ENCODE data around the gene ATP8A2. TPM values are rescaled to one million over a fixed set of nuclear protein-coding genes. Genes with fewer than 3 reads are reported as not detected.

The ATP8A2 gene
- polyA plus RNA-seq, 1 donor from 2014 or later = 11.9 TPM

DNA sequence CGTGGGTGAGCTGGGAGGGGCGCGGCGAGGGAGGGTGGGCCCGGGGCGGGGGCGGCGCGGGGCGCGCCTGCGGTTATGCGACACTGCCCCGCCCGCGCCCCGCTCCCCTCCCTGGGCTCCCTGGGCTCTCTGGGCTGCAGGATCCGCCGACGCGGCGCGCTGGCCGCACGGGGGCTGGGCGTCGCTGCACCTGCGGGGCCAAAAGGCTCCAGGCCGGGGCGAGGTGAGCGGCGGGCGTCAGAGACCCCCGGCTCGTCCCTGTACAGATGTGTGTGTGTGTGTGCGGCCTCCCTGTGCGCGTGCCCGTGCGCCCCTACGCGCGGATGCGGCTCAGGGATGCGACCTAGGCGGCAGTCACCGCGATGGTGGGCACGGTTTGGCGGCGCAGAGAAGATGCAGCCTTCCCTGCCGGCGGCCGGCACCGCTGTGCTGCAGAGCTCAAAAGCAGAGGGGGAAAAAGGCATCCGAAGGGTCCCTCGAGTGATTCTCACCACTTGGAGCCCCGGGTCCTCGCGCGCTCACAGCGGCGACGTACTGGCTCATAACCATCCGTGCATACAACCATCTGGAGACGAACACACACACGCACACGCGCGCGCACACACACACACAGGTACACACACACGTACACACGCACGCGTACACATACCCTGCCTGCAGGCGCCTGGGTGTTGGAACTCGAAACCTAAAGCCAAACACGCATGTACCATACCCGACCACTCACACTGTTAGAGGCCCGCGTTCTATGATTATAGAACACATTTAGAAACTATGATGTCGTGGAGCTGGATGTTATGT, 709 bp downstream of the ATP8A2 start:
- H2AFZ ChIP-seq (ENCODE audit: low read depth, low read length) = peak overlapping the region; percentile 73

DNA sequence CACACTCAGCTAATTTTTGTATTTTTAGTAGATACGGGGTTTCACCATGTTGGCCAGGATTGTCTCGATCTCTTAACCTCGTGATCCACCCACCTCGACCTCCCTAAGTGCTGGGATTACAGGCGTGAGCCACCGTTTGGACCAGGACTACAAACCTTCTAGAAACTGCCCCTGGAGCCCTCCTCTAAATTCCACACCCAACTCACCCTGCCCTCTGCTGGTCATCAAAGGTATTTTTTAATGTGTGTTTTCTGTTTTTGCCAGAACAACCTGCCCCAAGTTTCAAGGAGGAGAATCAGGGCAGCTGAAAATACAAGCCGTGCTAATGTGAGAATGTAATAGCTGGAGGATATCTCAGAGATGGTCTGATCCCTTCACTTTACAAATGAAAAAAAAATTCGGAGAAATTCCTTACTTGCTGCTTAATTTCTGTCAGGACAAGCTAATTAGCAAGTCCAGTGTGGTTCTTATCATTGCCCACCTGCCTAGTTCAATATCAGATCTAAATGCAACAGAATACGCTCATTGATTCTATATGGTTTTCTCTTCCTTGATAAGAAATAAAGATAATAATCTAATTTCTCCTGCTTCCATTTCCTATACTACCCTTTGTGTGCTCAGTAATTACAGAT, 4.1 kb downstream of the ATP8A2 start:
- H3K79me2 ChIP-seq (replicated peaks; ENCODE audit: insufficient read depth, low read length) = no peaks in the 10 kb centered on the region
- H3K4me3 ChIP-seq (ENCODE audit: low read length) = no peak overlapping the region
- H3F3A ChIP-seq (ENCODE audit: insufficient read depth, low read length, poor library complexity, severe bottlenecking) = no peaks in the 10 kb centered on the region
- no peaks in the 10 kb centered on the region for H4K20me1 ChIP-seq (ENCODE audit: insufficient read depth)
- no peak overlapping the region for H3K9ac ChIP-seq (ENCODE audit: low read length)
- H3K27ac ChIP-seq (ENCODE audit: low read length) = no peak overlapping the region
- no peaks in the 10 kb centered on the region for H3K36me3 ChIP-seq (ENCODE audit: insufficient read depth, low read length)
- H3K4me2 ChIP-seq (ENCODE audit: low read length) = no peak overlapping the region
- H3K9me2 ChIP-seq (ENCODE audit: insufficient read depth, low read length) = no peaks in the 10 kb centered on the region
- H3K27me3 ChIP-seq (ENCODE audit: insufficient read depth, low read depth, low read length) = peaks cover 9% of the 10 kb centered on the region
- H3K9me3 ChIP-seq (ENCODE audit: low read length) = no peaks in the 10 kb centered on the region
- TF ChIP-seq, protein P1, sequence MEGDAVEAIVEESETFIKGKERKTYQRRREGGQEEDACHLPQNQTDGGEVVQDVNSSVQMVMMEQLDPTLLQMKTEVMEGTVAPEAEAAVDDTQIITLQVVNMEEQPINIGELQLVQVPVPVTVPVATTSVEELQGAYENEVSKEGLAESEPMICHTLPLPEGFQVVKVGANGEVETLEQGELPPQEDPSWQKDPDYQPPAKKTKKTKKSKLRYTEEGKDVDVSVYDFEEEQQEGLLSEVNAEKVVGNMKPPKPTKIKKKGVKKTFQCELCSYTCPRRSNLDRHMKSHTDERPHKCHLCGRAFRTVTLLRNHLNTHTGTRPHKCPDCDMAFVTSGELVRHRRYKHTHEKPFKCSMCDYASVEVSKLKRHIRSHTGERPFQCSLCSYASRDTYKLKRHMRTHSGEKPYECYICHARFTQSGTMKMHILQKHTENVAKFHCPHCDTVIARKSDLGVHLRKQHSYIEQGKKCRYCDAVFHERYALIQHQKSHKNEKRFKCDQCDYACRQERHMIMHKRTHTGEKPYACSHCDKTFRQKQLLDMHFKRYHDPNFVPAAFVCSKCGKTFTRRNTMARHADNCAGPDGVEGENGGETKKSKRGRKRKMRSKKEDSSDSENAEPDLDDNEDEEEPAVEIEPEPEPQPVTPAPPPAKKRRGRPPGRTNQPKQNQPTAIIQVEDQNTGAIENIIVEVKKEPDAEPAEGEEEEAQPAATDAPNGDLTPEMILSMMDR (IDR thresholded peaks at IDR 0.05; ENCODE audit: poor library complexity, severe bottlenecking) = peak; percentile 58
- TF ChIP-seq RAD21 (conservative IDR thresholded peaks at IDR 0.05) (no peak), SMC3 (conservative IDR thresholded peaks at IDR 0.05; ENCODE audit: poor library complexity) (peak; percentile 41)
- H2AFZ ChIP-seq (ENCODE audit: low read depth, low read length) = no peak overlapping the region

More for the DNA sequence above, 709 bp downstream of the ATP8A2 start:
- no peaks in the 10 kb centered on the region for H3K36me3 ChIP-seq (ENCODE audit: insufficient read depth, low read length)
- peak overlapping the region; percentile 81 for H3K4me3 ChIP-seq (ENCODE audit: low read length)
- H3K9me2 ChIP-seq (ENCODE audit: insufficient read depth, low read length) = no peaks in the 10 kb centered on the region
- H3K9me3 ChIP-seq (ENCODE audit: low read length) = no peaks in the 10 kb centered on the region
- H3K4me2 ChIP-seq (ENCODE audit: low read length) = peak overlapping the region; percentile 22
- no peaks in the 10 kb centered on the region for H4K20me1 ChIP-seq (ENCODE audit: insufficient read depth)
- H3K9ac ChIP-seq (ENCODE audit: low read length) = peak overlapping the region; percentile 80
- H3F3A ChIP-seq (ENCODE audit: insufficient read depth, low read length, poor library complexity, severe bottlenecking) = no peaks in the 10 kb centered on the region
- peak overlapping the region; percentile 63 for H3K27ac ChIP-seq (ENCODE audit: low read length)
- peaks cover 11% of the 10 kb centered on the region for H3K27me3 ChIP-seq (ENCODE audit: insufficient read depth, low read depth, low read length)
- TF ChIP-seq EP300 (conservative IDR thresholded peaks at IDR 0.05; ENCODE audit: poor library complexity, severe bottlenecking) (no peak), SMC3 (conservative IDR thresholded peaks at IDR 0.05; ENCODE audit: poor library complexity) (peak; percentile 21), POLR2AphosphoS5 (IDR thresholded peaks at IDR 0.05) (peak; percentile 69), TAF1 (IDR thresholded peaks at IDR 0.05; ENCODE audit: low read depth) (peak; percentile 66), EZH2 (IDR thresholded peaks at IDR 0.05; ENCODE audit: borderline replicate concordance, insufficient read depth, low read length, poor library complexity, severe bottlenecking) (no peak), MXI1 (conservative IDR thresholded peaks at IDR 0.05; ENCODE audit: poor library complexity, severe bottlenecking) (peak; percentile 45), RAD21 (conservative IDR thresholded peaks at IDR 0.05) (peak; percentile 29)
- TF ChIP-seq, protein P1 (IDR thresholded peaks at IDR 0.05; ENCODE audit: poor library complexity, severe bottlenecking) = peak; percentile 36
- TF ChIP-seq, protein P2, sequence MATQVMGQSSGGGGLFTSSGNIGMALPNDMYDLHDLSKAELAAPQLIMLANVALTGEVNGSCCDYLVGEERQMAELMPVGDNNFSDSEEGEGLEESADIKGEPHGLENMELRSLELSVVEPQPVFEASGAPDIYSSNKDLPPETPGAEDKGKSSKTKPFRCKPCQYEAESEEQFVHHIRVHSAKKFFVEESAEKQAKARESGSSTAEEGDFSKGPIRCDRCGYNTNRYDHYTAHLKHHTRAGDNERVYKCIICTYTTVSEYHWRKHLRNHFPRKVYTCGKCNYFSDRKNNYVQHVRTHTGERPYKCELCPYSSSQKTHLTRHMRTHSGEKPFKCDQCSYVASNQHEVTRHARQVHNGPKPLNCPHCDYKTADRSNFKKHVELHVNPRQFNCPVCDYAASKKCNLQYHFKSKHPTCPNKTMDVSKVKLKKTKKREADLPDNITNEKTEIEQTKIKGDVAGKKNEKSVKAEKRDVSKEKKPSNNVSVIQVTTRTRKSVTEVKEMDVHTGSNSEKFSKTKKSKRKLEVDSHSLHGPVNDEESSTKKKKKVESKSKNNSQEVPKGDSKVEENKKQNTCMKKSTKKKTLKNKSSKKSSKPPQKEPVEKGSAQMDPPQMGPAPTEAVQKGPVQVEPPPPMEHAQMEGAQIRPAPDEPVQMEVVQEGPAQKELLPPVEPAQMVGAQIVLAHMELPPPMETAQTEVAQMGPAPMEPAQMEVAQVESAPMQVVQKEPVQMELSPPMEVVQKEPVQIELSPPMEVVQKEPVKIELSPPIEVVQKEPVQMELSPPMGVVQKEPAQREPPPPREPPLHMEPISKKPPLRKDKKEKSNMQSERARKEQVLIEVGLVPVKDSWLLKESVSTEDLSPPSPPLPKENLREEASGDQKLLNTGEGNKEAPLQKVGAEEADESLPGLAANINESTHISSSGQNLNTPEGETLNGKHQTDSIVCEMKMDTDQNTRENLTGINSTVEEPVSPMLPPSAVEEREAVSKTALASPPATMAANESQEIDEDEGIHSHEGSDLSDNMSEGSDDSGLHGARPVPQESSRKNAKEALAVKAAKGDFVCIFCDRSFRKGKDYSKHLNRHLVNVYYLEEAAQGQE (IDR thresholded peaks at IDR 0.05; ENCODE audit: borderline replicate concordance) = peak; percentile 80
- no peaks in the 10 kb centered on the region for H3K79me2 ChIP-seq (replicated peaks; ENCODE audit: insufficient read depth, low read length)
